Liver (tissue), 3 donors: ENCODE measurements around the gene CBLL1.

ENCODE experiments used
- CTCF ChIP-seq: fragments of 150-350 bp; IDR thresholded peaks from 2 replicates; pipeline ENCODE4 v1.5.1; 2017; ENCODE audit warnings: improper control_type of control experiment, low read depth, low read length; ENCODE audit not compliant: missing input control
- MAX ChIP-seq: IDR thresholded peaks from 2 replicates; pipeline ENCODE4 v1.6.1; 2016; ENCODE audit warnings: antibody characterized with exemption
- REST ChIP-seq: IDR thresholded peaks from 2 replicates; pipeline ENCODE4 v1.6.1; 2016; ENCODE audit warnings: antibody characterized with exemption, mild to moderate bottlenecking
- RXRA ChIP-seq, 2 donors: IDR thresholded peaks; 2 replicates each; pipeline ENCODE4 v1.6.1; 2017 to 2018; ENCODE audit warnings: antibody characterized with exemption in 2 of 2, mild to moderate bottlenecking in 1 of 2
- YY1 ChIP-seq: IDR thresholded peaks from 2 replicates; pipeline ENCODE4 v1.6.1; 2016; ENCODE audit warnings: antibody characterized with exemption, mild to moderate bottlenecking
- TF ChIP-seq, protein P1 (sequence below): IDR thresholded peaks from 2 replicates; pipeline ENCODE4 v1.6.1; 2016; ENCODE audit warnings: antibody characterized with exemption
- donor health status: healthy.
- donor health status: healthy.

GRCh38 chr7:107810626-107811025, 66.7 kb downstream of the CBLL1 start:
- TF ChIP-seq CTCF (no peak), REST (no peak), MAX (no peak), RXRA (IDR thresholded peaks at IDR 0.05) (no peak), YY1 (no peak)
- TF ChIP-seq, protein P1, sequence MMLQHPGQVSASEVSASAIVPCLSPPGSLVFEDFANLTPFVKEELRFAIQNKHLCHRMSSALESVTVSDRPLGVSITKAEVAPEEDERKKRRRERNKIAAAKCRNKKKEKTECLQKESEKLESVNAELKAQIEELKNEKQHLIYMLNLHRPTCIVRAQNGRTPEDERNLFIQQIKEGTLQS, result no peak
